OCI-LY7 (cell line): ENCODE data around the gene EVI5L. TPM values are rescaled to one million over a fixed set of nuclear protein-coding genes. Genes with fewer than 3 reads are reported as not detected.
"Not testable (repeated sequence)": the region's sequence is repeated elsewhere in the genome, so short reads cannot be mapped to it uniquely, and the experiment has no call there.

ENCODE experiments used
- BruUV-seq: library from RNA; stranded (reverse); fragments of 400-500 nt; replicated peaks from 2 replicates; lab custom pipeline; 2021; lab: Mats Ljungman, UMichigan
- CTCF ChIA-PET: fragments of 300-600 bp; sonication (Branson Sonifier 250); formaldehyde crosslinking; loops from one replicate; lab custom pipeline; 2022; ENCODE audit warnings: antibody characterized with exemption; ENCODE audit not compliant: unreplicated experiment; lab: Charles Lee
- POLR2A ChIA-PET: fragments of 300-600 bp; sonication (Branson Sonifier 250); formaldehyde crosslinking; loops from one replicate; lab custom pipeline; 2022; ENCODE audit warnings: antibody characterized with exemption; lab: Charles Lee
- DNase-seq: peaks from one replicate; pipeline ENCODE4 v3.0.0-alpha.2; 2015; ENCODE audit warnings: low spot score
- H2AFZ ChIP-seq: fragments of 200-600 bp; sonication (generic), shearing (Covaris generic); 2 replicates; pipeline ENCODE4 v1.6.1; 2014; ENCODE audit warnings: mild to moderate bottlenecking, antibody characterized with exemption, low read length, moderate library complexity
- H3K27ac ChIP-seq: fragments of 200-600 bp; sonication (generic); 2 replicates; pipeline ENCODE4 v1.5.1; 2014; ENCODE audit warnings: mixed run types, low read depth, mild to moderate bottlenecking, moderate library complexity, low read length, inconsistent platforms; ENCODE audit not compliant: poor library complexity, severe bottlenecking
- H3K36me3 ChIP-seq: fragments of 200-600 bp; sonication (generic); 2 replicates; pipeline ENCODE4 v1.6.1; 2014; ENCODE audit warnings: mild to moderate bottlenecking, antibody characterized with exemption, low read length, moderate library complexity, mixed read lengths; ENCODE audit not compliant: insufficient read depth
- H3K4me1 ChIP-seq: fragments of 200-600 bp; sonication (generic); 2 replicates; pipeline ENCODE4 v1.5.1; 2014; ENCODE audit warnings: mild to moderate bottlenecking, low read length; ENCODE audit not compliant: insufficient read depth, poor library complexity, severe bottlenecking
- H3K4me2 ChIP-seq: fragments of 200-600 bp; sonication (generic); 2 replicates; pipeline ENCODE4 v1.6.1; 2014; ENCODE audit warnings: mild to moderate bottlenecking, low read length
- H3K4me3 ChIP-seq: fragments of 200-600 bp; sonication (generic); 2 replicates; pipeline ENCODE4 v1.5.1; 2014; ENCODE audit warnings: mild to moderate bottlenecking, low read depth, low read length; ENCODE audit not compliant: poor library complexity, severe bottlenecking
- H3K79me2 ChIP-seq: fragments of 200-600 bp; sonication (generic); 2 replicates; pipeline ENCODE4 v1.6.1; 2016; ENCODE audit warnings: low read depth, mild to moderate bottlenecking, low read length, moderate library complexity, mixed read lengths; ENCODE audit not compliant: insufficient read depth
- H3K9me2 ChIP-seq: fragments of 200-600 bp; sonication (generic); 2 replicates; pipeline ENCODE4 v1.6.1; 2016; ENCODE audit warnings: mild to moderate bottlenecking, low read length, mixed read lengths; ENCODE audit not compliant: insufficient read depth
- H3K9me3 ChIP-seq: fragments of 200-600 bp; sonication (generic); 2 replicates; pipeline ENCODE4 v1.6.1; 2014; ENCODE audit warnings: mild to moderate bottlenecking, mixed run types, low read length, mixed read lengths
- H4K20me1 ChIP-seq: fragments of 200-600 bp; sonication (generic); 2 replicates; pipeline ENCODE4 v1.6.1; 2014; ENCODE audit warnings: mild to moderate bottlenecking, antibody characterized with exemption, low read length, moderate library complexity, mixed read lengths; ENCODE audit not compliant: insufficient read depth
- CTCF ChIP-seq: fragments of 200-600 bp; sonication (generic); conservative IDR thresholded peaks from 2 replicates; pipeline ENCODE4 v1.5.1; 2014; ENCODE audit warnings: mild to moderate bottlenecking, antibody characterized with exemption, low read length, moderate library complexity, mixed read lengths
- EZH2phosphoT487 ChIP-seq: fragments of 200-600 bp; sonication (generic); IDR thresholded peaks from 2 replicates; pipeline ENCODE4 v1.6.1; 2018; ENCODE audit warnings: low read depth, borderline replicate concordance, mild to moderate bottlenecking, mixed run types, antibody characterized with exemption, low read length, moderate library complexity, mixed read lengths
- intact Hi-C: fragments of 100-400 bp; cut with micrococcal nuclease; formaldehyde crosslinking; loops from one replicate; pipeline ENCODE4 v1.10.0; 2022; ENCODE audit not compliant: unreplicated experiment
- total RNA-seq, 2 experiments: library from RNA; depleted of rRNA in 1 of 2; stranded (reverse); fragments of >200 nt in 1 of 2; shearing (Covaris generic) in 1 of 2; gene quantifications; 2 replicates each; pipeline ENCODE4 v1.2.3, GENCODE V29; 2014 to 2022

The EVI5L gene
- total RNA-seq, 2 experiments from 2014 or later, result 2.7 to 5.5 TPM

DNA sequence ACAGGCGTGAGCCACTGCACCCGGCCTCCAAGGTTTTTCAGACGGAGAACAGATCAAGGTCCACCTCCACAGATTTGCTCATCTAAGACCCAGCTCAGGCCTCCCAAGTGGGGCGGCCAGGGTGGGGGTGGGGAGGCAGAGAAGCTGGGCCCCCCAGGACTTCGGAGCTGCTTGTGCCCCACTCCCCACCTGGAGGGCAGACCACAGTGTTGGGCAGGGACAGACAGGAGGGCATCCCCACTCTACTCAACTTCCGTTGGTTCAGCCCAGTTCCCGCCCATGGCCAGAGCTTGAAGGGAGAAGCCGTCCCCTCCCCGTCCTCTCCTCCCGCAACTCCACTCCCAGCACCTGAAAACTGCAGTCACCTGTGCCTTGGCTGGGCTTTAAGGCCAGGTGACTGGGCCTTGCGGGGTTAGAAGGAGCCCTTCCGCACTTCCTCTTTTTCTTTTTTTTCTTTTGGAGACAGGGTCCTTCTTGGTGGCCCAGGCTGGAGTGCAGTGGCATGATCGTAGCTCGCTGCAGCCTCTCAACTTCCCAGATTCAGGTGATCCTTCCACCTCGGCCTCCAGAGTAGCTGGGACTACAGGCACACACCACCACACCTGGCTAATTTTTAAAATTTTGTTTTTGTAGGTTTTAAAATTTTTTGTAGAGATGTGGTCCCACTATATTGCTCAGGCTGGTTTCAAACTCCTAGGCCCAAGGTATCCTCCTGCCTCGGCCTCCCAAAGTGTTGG is 57.6 kb downstream of the EVI5L start:
- CTCF ChIA-PET, result no interaction called here
- H3K36me3 ChIP-seq, result no peaks in the 10 kb centered on the region
- H4K20me1 ChIP-seq, result no peaks in the 10 kb centered on the region
- no peaks in the 10 kb centered on the region for H3K9me2 ChIP-seq
- H3K4me2 ChIP-seq, result no peak overlapping the region
- no peak for TF ChIP-seq EZH2phosphoT487
- DNase-seq, result no peak
- intact Hi-C loops, result no loop called here
- no peak overlapping the region for H3K27ac ChIP-seq
- no TSS peak for BruUV-seq
- POLR2A ChIA-PET, result interaction anchor here (0.6 kb wide), 1 partner anchor 19 kb away, joined by 3 read pairs; no protein-coding TSS in a partner anchor
- H3K4me1 ChIP-seq, result no peaks in the 10 kb centered on the region
- no peaks in the 10 kb centered on the region for H3K9me3 ChIP-seq
- H3K4me3 ChIP-seq, result no peak overlapping the region
- no peak overlapping the region for H2AFZ ChIP-seq
- no peaks in the 10 kb centered on the region for H3K79me2 ChIP-seq

DNA sequence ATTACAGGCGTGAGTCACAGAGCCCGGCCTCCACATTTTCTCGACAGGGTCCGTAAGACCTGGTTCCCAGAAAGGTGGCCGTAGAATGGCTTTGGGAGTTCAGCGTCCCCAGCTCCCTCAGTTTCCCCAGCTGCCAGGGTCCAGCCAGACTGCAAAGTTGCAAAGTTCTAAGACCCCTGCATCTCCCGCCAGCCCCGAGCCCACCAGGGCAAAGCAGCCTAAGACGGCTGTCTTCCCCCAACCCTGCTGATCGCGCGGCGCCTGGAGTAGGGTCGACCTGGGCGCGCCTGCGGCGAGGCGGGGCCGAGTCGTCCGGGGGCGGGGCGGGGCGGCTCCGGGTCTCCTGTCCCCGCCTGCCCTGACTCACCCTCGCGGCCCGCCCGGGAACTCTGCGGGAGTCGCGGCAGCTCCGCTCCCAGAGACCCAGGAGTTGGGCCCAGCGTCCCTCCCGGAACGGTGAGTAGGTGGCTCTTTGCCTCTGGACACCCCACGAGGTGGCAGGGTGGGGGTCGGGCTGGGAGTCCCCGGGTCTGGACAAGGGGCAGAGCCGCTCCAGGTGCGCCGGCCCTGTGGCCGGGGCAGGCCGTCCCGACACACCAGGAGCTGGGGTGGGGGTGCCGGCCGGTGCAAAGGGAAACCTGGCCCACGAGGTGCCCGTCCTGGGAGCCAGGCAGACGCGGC is 58.3 kb downstream of the EVI5L start, which contains the start of gene LRRC8E:
TSS of gene LRRC8E (plus strand) at position 366 of the 681 bp plus-strand sequence. CDS start 7,094 bp downstream, outside the sequence.
- intact Hi-C loops, result no loop called here
- Histone ChIP-seq H3K9me3 (no peaks in the 10 kb centered on the region), H3K79me2 (no peaks in the 10 kb centered on the region), H3K27ac (no peak within 1 kb of the TSS), H4K20me1 (no peaks in the 10 kb centered on the region), H3K4me2 (no peak within 1 kb of the TSS), H3K4me1 (no peaks in the 10 kb centered on the region), H3K9me2 (no peaks in the 10 kb centered on the region), H3K36me3 (no peaks in the 10 kb centered on the region), H3K4me3 (no peak within 1 kb of the TSS), H2AFZ (no peak within 1 kb of the TSS)
- ChIA-PET POLR2A (no interaction called here), CTCF (no interaction called here)
- no peak for DNase-seq
- TF ChIP-seq EZH2phosphoT487 (no peak), CTCF (no peak)
- no TSS peak for BruUV-seq

GRCh38 chr19:7888826-7889217 is 58.8 kb downstream of the EVI5L start:
- no peak overlapping the region for H3K27ac ChIP-seq
- H3K79me2 ChIP-seq, result no peaks in the 10 kb centered on the region
- H3K9me3 ChIP-seq, result no peaks in the 10 kb centered on the region
- intact Hi-C loops, result no loop called here
- H3K4me2 ChIP-seq, result no peak overlapping the region
- H4K20me1 ChIP-seq, result no peaks in the 10 kb centered on the region
- no TSS peak for BruUV-seq
- CTCF ChIA-PET, result no interaction called here
- DNase-seq, result no peak
- POLR2A ChIA-PET, result no interaction called here
- H3K4me3 ChIP-seq, result no peak overlapping the region
- H3K9me2 ChIP-seq, result no peaks in the 10 kb centered on the region
- no peak for TF ChIP-seq EZH2phosphoT487
- TF ChIP-seq CTCF, result no peak
- H3K36me3 ChIP-seq, result no peaks in the 10 kb centered on the region
- H2AFZ ChIP-seq, result no peak overlapping the region
- no peaks in the 10 kb centered on the region for H3K4me1 ChIP-seq

GRCh38 chr19:7893362-7894101 is 63.5 kb downstream of the EVI5L start:
- H3K9me2 ChIP-seq, H3K4me2 ChIP-seq, CTCF ChIA-PET, H2AFZ ChIP-seq, H3K9me3 ChIP-seq, H3K79me2 ChIP-seq, H3K36me3 ChIP-seq, H3K4me1 ChIP-seq, H3K27ac ChIP-seq, H4K20me1 ChIP-seq, BruUV-seq, H3K4me3 ChIP-seq, intact Hi-C loops, DNase-seq: not testable (repeated sequence)
- POLR2A ChIA-PET, result interaction anchor here (0.6 kb wide), 1 partner anchor 549 kb away, joined by 3 read pairs; no protein-coding TSS in a partner anchor
